Neural cell (in vitro differentiated cells): ENCODE data around the gene D2HGDH.

Source experiments
- EP300 ChIP-seq: fragments of 450-650 bp; conservative IDR thresholded peaks from 2 replicates; pipeline ENCODE4 v1.6.1; 2014; ENCODE audit warnings: antibody characterized with exemption, mild to moderate bottlenecking, moderate library complexity; ENCODE audit not compliant: poor library complexity, severe bottlenecking
- EZH2 ChIP-seq: fragments of 200-600, 300-800 bp; shearing (Covaris generic), sonication (generic); IDR thresholded peaks from 2 replicates; pipeline ENCODE4 v1.6.1; 2014; ENCODE audit warnings: antibody characterized with exemption, low read length, borderline replicate concordance, mild to moderate bottlenecking; ENCODE audit not compliant: insufficient read depth, poor library complexity, severe bottlenecking
- MXI1 ChIP-seq: fragments of 450-650 bp; conservative IDR thresholded peaks from 2 replicates; pipeline ENCODE4 v1.6.1; 2014; ENCODE audit warnings: antibody characterized with exemption, mild to moderate bottlenecking; ENCODE audit not compliant: poor library complexity, severe bottlenecking
- RAD21 ChIP-seq: fragments of 450-650 bp; conservative IDR thresholded peaks from 2 replicates; pipeline ENCODE4 v1.6.1; 2014; ENCODE audit warnings: antibody characterized with exemption, mild to moderate bottlenecking, moderate library complexity
- TF ChIP-seq, protein P1 (sequence below): fragments of 450-650 bp; IDR thresholded peaks from 2 replicates; pipeline ENCODE4 v1.5.1; 2014; ENCODE audit warnings: antibody characterized with exemption, mild to moderate bottlenecking, moderate library complexity; ENCODE audit not compliant: poor library complexity, severe bottlenecking

DNA sequence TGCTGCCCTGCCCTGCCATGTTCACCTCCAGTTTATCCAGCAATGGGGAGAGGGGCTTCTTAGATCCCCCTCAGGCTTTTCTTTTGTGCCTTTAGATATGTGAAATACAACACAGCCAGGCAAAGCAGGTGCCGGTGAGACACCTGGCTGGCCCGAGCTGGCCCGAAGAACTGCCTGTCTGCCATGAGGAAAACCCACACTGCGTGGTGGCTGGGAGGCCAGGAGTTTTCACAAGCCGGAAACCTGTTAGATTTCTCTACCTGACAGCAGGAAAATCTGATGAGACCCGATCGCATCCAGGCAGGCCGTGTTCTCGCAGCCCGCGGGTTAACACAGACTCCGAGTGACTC, 36.5 kb downstream of the D2HGDH start:
- TF ChIP-seq RAD21: no peak
- TF ChIP-seq MXI1: no peak
- TF ChIP-seq, protein P1, sequence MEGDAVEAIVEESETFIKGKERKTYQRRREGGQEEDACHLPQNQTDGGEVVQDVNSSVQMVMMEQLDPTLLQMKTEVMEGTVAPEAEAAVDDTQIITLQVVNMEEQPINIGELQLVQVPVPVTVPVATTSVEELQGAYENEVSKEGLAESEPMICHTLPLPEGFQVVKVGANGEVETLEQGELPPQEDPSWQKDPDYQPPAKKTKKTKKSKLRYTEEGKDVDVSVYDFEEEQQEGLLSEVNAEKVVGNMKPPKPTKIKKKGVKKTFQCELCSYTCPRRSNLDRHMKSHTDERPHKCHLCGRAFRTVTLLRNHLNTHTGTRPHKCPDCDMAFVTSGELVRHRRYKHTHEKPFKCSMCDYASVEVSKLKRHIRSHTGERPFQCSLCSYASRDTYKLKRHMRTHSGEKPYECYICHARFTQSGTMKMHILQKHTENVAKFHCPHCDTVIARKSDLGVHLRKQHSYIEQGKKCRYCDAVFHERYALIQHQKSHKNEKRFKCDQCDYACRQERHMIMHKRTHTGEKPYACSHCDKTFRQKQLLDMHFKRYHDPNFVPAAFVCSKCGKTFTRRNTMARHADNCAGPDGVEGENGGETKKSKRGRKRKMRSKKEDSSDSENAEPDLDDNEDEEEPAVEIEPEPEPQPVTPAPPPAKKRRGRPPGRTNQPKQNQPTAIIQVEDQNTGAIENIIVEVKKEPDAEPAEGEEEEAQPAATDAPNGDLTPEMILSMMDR: no peak
- TF ChIP-seq EZH2: no peak
- no peak for TF ChIP-seq EP300
